Measurements from ENCODE around the gene VSTM2B. TPM values are rescaled to one million over a fixed set of nuclear protein-coding genes. Genes with fewer than 3 reads are reported as not detected.

The VSTM2B gene
- polyA plus RNA-seq, 1 of the 3 experiments (the other 2 are of a cell fraction) = not detected

DNA sequence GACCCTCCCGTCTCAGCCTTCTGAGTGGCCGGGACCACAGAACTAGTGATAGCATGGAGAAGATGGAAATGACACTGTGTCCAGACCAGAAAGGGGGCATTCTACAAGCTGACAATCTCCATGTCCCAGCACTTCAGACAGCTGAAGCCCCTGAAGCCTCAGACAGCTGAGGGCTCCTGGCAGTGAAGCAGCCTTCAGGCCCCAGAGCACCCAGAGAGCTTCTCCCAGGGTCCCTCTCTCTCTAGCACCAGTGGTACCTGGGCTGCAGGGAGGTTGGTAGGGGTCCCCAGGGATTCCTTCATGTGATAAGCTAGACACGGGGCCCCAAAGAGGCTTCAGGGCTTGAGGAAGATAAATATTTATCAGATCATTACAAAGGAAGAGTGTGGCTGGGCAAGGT lies 72.7 kb downstream of the VSTM2B start (continued):
- TF ChIP-seq, protein P1, sequence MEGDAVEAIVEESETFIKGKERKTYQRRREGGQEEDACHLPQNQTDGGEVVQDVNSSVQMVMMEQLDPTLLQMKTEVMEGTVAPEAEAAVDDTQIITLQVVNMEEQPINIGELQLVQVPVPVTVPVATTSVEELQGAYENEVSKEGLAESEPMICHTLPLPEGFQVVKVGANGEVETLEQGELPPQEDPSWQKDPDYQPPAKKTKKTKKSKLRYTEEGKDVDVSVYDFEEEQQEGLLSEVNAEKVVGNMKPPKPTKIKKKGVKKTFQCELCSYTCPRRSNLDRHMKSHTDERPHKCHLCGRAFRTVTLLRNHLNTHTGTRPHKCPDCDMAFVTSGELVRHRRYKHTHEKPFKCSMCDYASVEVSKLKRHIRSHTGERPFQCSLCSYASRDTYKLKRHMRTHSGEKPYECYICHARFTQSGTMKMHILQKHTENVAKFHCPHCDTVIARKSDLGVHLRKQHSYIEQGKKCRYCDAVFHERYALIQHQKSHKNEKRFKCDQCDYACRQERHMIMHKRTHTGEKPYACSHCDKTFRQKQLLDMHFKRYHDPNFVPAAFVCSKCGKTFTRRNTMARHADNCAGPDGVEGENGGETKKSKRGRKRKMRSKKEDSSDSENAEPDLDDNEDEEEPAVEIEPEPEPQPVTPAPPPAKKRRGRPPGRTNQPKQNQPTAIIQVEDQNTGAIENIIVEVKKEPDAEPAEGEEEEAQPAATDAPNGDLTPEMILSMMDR (IDR thresholded peaks at IDR 0.05) = no peak
- TF ChIP-seq, protein P2, sequence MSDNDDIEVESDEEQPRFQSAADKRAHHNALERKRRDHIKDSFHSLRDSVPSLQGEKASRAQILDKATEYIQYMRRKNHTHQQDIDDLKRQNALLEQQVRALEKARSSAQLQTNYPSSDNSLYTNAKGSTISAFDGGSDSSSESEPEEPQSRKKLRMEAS (IDR thresholded peaks at IDR 0.05; ENCODE audit: low read depth) = no peak
- TF ChIP-seq, protein P3, sequence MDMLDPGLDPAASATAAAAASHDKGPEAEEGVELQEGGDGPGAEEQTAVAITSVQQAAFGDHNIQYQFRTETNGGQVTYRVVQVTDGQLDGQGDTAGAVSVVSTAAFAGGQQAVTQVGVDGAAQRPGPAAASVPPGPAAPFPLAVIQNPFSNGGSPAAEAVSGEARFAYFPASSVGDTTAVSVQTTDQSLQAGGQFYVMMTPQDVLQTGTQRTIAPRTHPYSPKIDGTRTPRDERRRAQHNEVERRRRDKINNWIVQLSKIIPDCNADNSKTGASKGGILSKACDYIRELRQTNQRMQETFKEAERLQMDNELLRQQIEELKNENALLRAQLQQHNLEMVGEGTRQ (IDR thresholded peaks at IDR 0.05; ENCODE audit: borderline replicate concordance, low read depth, low read length) = no peak
- TF ChIP-seq GABPA (IDR thresholded peaks at IDR 0.05; ENCODE audit: low read depth) (no peak), YY1 (IDR thresholded peaks at IDR 0.05; ENCODE audit: low read depth) (no peak)

DNA sequence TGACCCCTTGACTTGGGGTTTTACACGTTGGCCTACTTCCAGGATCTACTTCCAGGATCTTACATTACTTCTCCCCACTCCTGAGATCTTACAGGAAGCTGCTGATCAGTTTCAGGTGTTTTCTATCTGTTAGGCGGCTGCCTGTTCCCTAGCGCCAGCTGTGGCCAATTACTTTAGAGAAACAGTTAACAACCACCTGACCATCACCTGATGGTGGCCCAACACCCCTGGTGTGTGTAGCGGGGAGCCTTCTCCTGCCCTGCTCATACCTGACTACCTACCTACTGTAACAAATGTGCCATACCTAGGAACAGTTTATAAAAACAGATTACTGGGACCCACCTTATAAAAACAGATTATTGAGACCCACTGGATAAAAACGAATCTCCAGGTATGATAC lies 77.5 kb downstream of the VSTM2B start:
- ChIA-PET POLR2A (no interaction called here), CTCF (no interaction called here)
- TF ChIP-seq GATA2 (CRISPR knock-in tag; IDR thresholded peaks at IDR 0.05) (no peak), EP300 (IDR thresholded peaks at IDR 0.05; ENCODE audit: borderline replicate concordance in 1 of 2, low read depth in 1 of 2, low read length in 1 of 2) (no peak), RCOR1 (IDR thresholded peaks at IDR 0.05; ENCODE audit: low read length) (no peak), RFX5 (IDR thresholded peaks at IDR 0.05; ENCODE audit: low read length) (no peak), FOXM1 (IDR thresholded peaks at IDR 0.05; ENCODE audit: low read depth) (no peak), SMC3 (IDR thresholded peaks at IDR 0.05; ENCODE audit: low read depth, low read length) (no peak), ELF1 (IDR thresholded peaks at IDR 0.05) (no peak), NFIC (IDR thresholded peaks at IDR 0.05; ENCODE audit: borderline replicate concordance) (no peak), POLR2AphosphoS5 (IDR thresholded peaks at IDR 0.05; ENCODE audit: low read depth, low read length) (no peak), JUND (IDR thresholded peaks at IDR 0.05) (no peak), RXRA (IDR thresholded peaks at IDR 0.05; ENCODE audit: borderline replicate concordance, low read depth) (no peak), TCF12 (IDR thresholded peaks at IDR 0.05) (no peak), MEF2A (IDR thresholded peaks at IDR 0.05; ENCODE audit: borderline replicate concordance, low read depth) (no peak)
- TF ChIP-seq, protein P4, sequence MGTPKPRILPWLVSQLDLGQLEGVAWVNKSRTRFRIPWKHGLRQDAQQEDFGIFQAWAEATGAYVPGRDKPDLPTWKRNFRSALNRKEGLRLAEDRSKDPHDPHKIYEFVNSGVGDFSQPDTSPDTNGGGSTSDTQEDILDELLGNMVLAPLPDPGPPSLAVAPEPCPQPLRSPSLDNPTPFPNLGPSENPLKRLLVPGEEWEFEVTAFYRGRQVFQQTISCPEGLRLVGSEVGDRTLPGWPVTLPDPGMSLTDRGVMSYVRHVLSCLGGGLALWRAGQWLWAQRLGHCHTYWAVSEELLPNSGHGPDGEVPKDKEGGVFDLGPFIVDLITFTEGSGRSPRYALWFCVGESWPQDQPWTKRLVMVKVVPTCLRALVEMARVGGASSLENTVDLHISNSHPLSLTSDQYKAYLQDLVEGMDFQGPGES (IDR thresholded peaks at IDR 0.05; ENCODE audit: low read depth, low read length) = no peak
- TF ChIP-seq, protein P5, sequence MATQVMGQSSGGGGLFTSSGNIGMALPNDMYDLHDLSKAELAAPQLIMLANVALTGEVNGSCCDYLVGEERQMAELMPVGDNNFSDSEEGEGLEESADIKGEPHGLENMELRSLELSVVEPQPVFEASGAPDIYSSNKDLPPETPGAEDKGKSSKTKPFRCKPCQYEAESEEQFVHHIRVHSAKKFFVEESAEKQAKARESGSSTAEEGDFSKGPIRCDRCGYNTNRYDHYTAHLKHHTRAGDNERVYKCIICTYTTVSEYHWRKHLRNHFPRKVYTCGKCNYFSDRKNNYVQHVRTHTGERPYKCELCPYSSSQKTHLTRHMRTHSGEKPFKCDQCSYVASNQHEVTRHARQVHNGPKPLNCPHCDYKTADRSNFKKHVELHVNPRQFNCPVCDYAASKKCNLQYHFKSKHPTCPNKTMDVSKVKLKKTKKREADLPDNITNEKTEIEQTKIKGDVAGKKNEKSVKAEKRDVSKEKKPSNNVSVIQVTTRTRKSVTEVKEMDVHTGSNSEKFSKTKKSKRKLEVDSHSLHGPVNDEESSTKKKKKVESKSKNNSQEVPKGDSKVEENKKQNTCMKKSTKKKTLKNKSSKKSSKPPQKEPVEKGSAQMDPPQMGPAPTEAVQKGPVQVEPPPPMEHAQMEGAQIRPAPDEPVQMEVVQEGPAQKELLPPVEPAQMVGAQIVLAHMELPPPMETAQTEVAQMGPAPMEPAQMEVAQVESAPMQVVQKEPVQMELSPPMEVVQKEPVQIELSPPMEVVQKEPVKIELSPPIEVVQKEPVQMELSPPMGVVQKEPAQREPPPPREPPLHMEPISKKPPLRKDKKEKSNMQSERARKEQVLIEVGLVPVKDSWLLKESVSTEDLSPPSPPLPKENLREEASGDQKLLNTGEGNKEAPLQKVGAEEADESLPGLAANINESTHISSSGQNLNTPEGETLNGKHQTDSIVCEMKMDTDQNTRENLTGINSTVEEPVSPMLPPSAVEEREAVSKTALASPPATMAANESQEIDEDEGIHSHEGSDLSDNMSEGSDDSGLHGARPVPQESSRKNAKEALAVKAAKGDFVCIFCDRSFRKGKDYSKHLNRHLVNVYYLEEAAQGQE (IDR thresholded peaks at IDR 0.05; ENCODE audit: low read depth, low read length) = no peak
- TF ChIP-seq, protein P6, sequence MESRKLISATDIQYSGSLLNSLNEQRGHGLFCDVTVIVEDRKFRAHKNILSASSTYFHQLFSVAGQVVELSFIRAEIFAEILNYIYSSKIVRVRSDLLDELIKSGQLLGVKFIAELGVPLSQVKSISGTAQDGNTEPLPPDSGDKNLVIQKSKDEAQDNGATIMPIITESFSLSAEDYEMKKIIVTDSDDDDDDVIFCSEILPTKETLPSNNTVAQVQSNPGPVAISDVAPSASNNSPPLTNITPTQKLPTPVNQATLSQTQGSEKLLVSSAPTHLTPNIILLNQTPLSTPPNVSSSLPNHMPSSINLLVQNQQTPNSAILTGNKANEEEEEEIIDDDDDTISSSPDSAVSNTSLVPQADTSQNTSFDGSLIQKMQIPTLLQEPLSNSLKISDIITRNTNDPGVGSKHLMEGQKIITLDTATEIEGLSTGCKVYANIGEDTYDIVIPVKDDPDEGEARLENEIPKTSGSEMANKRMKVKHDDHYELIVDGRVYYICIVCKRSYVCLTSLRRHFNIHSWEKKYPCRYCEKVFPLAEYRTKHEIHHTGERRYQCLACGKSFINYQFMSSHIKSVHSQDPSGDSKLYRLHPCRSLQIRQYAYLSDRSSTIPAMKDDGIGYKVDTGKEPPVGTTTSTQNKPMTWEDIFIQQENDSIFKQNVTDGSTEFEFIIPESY (IDR thresholded peaks at IDR 0.05; ENCODE audit: borderline replicate concordance, low read depth) = no peak
- TF ChIP-seq, protein P3 (IDR thresholded peaks at IDR 0.05; ENCODE audit: borderline replicate concordance, low read depth, low read length) = no peak
- Histone ChIP-seq H4K20me1 (ENCODE audit: insufficient read depth) (no peaks in the 10 kb centered on the region), H3F3A (replicated peaks; ENCODE audit: insufficient read depth) (no peaks in the 10 kb centered on the region), H3K9me3 (no peaks in the 10 kb centered on the region), H3K27ac (ENCODE audit: low read depth in 2 of 2, low read length in 1 of 2) (no peak overlapping the region), H3K36me3 (replicated peaks in 1 of 2; ENCODE audit: control insufficient read depth in 1 of 2, insufficient read depth in 2 of 2, low read length in 1 of 2) (no peaks in the 10 kb centered on the region), H3K4me2 (no peak overlapping the region), H3K9ac (no peak overlapping the region), H3K79me2 (ENCODE audit: insufficient read depth) (peaks cover 18% of the 10 kb centered on the region), H2AFZ (ENCODE audit: low read depth) (no peak overlapping the region), H3K4me3 (ENCODE audit: low read depth in 2 of 2, low read length in 1 of 2) (no peak overlapping the region), H3K27me3 (ENCODE audit: insufficient read depth) (peaks cover 21% of the 10 kb centered on the region), H3K4me1 (ENCODE audit: control insufficient read depth in 1 of 2, insufficient read depth in 2 of 2, low read depth in 1 of 2, low read length in 1 of 2) (peaks cover 0 to 8% of the 10 kb centered on the region in 2 experiments; a peak in 2 of 4 replicates), H3K9me2 (no peaks in the 10 kb centered on the region)
- no peak for DNase-seq
- WGBS (ENCODE audit: low lambda C conversion rate) = 65% methylated on average over 5 of the region's 5 CpGs
